ENCODE results near the gene GPR160.

DNA sequence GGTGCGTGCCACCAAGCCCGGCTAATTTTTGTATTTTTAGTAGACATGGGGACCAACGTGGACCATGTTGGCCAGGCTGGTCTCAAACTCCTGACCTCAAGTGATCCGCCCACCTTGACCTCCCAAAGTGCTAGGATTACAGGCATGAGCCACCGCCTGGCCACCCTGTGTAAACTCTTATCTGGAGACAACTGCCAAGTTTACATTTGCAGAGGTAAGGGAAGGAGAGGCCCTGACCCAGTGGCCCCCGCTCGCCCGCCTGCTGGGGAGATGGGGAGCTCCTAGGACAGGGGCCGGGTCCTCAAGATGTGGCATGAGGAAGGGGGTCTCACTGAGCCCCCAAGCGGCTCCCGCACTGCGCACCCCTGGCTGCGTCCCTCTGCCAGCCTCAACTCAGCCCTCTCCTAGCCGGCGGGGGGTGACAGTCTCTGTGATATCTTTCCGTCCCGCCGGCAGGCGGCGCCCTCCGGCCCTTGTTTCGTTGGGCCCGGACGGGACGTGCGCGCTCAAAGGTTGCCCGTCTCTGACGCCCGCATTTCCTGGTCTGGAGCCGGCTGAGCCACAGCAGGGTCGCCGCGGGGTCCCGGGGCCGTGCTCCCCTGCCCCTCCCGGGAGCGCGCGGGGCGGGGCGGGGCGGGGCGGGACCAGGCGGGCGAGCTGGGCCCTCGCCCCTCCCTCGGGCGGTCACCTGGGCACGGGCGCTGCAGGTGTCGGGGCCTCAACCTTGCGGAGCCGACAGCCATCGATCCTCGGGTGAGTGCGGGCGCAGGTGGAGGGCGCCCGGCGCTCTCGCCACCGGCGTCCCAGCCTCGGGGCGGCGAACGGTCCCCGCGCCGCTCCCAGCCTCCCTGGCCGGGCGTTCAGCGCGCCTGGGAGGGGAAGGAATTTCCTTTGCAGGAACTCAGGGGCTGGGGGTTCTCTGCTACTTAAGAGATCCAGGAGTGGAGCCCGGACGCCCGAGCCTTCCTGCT lies at the start of gene GPR160:
- TF ChIP-seq EZH2phosphoT487 (IDR thresholded peaks at IDR 0.05; ENCODE audit: borderline replicate concordance, low read length): no peak
- TF ChIP-seq, protein P1, sequence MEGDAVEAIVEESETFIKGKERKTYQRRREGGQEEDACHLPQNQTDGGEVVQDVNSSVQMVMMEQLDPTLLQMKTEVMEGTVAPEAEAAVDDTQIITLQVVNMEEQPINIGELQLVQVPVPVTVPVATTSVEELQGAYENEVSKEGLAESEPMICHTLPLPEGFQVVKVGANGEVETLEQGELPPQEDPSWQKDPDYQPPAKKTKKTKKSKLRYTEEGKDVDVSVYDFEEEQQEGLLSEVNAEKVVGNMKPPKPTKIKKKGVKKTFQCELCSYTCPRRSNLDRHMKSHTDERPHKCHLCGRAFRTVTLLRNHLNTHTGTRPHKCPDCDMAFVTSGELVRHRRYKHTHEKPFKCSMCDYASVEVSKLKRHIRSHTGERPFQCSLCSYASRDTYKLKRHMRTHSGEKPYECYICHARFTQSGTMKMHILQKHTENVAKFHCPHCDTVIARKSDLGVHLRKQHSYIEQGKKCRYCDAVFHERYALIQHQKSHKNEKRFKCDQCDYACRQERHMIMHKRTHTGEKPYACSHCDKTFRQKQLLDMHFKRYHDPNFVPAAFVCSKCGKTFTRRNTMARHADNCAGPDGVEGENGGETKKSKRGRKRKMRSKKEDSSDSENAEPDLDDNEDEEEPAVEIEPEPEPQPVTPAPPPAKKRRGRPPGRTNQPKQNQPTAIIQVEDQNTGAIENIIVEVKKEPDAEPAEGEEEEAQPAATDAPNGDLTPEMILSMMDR (conservative IDR thresholded peaks at IDR 0.05; ENCODE audit: low read depth, low read length): peak; percentile 79
- no peak for TF ChIP-seq EZH2 (IDR thresholded peaks at IDR 0.05; ENCODE audit: low read length, unreplicated experiment)

All from PC-3 (cell line).